GM18907 (cell line): ENCODE measurements around the gene CCDC74A.
"Not testable (repeated sequence)": the region's sequence is repeated elsewhere in the genome, so short reads cannot be mapped to it uniquely, and the experiment has no call there.

Experiments used
- ATAC-seq: cut with Tn5 transposase; IDR thresholded peaks from one replicate; pipeline ENCODE4 v1.9.1; 2021; ENCODE audit warnings: mild to moderate bottlenecking, moderate library complexity; ENCODE audit not compliant: unreplicated experiment

Gene CCDC74A

DNA sequence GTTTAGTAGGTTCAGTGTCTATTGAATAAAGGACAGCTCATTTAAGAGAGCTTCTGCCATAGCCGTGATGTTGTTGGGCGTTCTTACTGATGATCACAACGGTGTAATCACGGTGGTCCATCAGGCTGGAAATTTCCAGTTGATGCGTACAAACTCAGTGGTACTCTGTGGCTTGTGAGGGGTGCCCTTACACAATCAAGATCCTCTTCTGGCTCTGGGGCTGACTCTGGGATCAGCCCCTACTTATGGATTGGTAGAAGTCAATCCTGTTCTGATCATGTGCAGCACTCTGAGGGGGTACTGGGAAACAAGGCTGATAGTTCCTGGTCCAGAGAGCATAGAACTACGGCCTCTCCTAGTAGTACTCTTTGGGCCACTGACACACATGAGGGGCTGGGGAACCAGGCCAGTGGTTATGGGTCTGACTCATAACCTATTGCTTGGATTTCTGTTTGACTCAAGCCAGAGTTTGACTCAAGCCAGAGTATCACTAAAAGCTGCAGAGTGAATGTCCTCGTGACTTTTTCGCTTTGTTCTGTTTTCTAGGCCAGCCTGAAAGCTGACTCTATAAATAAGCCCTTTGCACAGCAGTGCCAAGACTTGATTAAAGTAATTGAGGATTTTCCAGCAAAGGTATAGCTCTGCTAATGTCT, 29.2 kb upstream of the CCDC74A start:
- ATAC-seq: peak; percentile 85

- ATAC-seq: not testable (repeated sequence)
Observed at GRCh38 chr2:131503587-131503986, 24.1 kb upstream of the CCDC74A start.

GRCh38 chr2:131504082-131504750, 23.5 kb upstream of the CCDC74A start:
- not testable (repeated sequence) for ATAC-seq

- ATAC-seq: no peak
Observed at GRCh38 chr2:131509615-131510014, 18.1 kb upstream of the CCDC74A start.

GRCh38 chr2:131511291-131511968, 16.3 kb upstream of the CCDC74A start:
- not testable (repeated sequence) for ATAC-seq

DNA sequence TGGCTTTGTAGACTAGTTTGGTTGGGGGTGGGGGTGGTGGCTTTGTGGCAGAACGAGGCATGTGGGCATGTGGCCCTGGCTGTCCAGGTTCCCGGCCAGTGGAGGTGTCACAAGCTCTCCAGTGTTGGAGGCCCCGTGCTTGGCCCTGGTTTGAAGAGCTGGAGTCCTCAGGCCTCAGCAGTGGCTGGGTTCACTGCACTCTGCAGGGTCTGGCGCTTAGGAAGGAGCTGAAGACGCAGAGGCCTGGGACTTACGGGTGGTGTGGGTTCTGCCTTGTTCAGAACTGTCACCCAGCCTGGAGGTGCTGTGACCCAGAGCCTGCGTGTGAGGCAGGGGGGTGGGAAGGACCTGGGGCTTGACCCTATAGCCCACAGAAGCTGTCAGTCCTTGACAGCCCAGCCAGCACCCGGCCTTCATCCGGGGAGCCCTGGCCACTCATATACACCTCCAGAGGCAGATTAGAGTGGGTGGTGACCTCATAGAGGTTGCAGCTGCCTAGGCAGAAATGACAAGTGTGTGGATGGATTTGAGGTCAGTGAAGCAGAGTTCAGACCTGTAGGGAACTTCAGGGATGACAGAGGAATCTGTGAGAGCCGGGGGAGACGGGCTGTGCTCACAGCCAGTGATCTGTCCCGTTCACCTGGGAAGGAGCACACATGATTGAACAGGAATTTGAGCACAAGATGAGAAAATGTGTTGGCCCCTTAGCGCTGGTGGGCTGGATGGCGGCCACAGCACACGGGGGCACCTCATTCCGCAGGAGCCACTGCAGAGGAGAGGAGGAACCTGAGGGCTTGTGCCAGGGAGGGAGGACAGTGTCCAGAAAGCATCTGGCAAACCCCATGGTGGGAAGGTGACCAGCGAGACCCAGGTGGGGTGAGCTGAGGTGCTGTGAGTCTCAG, 15.5 kb upstream of the CCDC74A start:
- ATAC-seq: not testable (repeated sequence)

DNA sequence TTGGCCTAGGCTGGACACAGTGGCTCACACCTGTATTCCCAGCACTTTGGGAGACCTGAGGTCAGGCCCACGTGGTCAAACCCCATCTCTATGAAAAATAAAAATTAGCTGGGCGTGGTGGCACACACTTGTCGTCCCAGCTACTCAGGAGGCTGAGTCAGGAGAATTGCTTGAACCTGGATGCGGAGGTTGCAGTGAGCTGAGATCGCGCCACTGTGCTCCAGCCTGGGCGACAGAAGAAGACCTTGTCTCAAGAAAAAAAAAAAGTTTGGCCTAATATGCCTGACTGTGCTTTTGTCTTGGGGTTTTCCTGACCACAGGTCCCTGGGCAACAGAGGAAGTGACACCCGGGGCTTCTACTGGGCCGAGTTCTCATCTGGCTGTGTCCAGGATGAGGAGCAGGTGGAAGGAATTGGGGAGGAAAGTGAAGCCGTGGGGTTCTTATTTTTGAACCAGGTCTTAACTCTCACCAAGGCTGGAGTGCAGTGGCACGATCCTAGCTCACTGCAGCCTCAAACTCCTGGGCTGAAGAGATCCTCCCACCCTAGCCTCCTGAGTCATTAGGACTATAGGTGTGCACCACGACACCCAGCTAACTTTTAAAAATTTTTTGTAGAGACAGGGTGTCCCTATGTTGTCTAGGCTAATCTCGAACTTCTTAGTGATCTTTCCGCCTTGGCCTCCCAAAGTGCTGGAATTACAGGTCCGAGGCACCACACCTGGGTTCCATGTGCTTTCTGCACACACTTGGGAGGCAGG, 13.1 kb upstream of the CCDC74A start:
- peak; percentile 89 for ATAC-seq

GRCh38 chr2:131515235-131515634, 12.5 kb upstream of the CCDC74A start:
- not testable (repeated sequence) for ATAC-seq

DNA sequence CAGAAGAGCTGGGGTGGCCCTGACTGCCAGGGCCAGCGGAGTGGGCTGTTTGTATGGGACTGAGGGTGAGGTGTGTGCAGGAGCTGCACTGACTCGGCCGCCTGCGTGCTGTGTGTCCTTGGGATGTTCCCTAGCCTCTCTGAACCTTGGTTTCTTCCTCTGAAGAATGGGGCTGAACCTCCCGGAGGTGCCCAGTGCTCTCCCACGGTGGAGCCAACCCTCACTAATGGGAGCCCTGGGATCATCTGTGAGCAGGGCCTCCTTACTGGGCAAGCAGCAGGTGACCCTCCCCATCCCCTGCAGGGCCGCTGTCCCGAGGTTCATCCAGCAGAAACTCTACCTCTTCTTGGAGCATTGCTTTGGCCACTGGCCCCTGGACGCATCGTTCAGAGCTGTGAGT, 11.7 kb upstream of the CCDC74A start:
- no peak for ATAC-seq

GRCh38 chr2:131516621-131517020, 11.1 kb upstream of the CCDC74A start:
- ATAC-seq: not testable (repeated sequence)

GRCh38 chr2:131517106-131517831, 10.4 kb upstream of the CCDC74A start:
- ATAC-seq: no peak

DNA sequence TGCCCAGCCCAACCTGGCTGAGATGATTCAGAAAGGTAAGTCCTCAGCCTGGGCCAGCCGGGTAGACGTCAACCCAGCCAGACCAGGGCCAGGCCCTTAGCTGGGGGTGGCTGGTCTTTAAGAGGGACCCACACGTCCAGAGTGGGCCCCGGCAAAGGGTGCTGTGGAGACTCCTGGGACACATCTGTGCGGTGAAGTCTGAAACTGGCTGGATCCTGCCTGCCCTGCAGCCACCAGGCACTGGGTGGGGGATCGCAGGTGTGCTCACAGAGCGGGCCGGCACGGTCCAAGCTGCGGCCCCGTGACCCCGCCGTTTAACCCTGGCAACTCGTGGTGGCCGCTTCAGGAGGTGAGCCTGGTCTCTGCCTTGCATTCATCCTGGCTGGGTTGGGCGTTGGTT, 9.8 kb upstream of the CCDC74A start:
- ATAC-seq: not testable (repeated sequence)

GRCh38 chr2:131518531-131518930, 9.2 kb upstream of the CCDC74A start:
- not testable (repeated sequence) for ATAC-seq

- ATAC-seq: no peak
Observed at GRCh38 chr2:131519466-131519865, 8.2 kb upstream of the CCDC74A start.

DNA sequence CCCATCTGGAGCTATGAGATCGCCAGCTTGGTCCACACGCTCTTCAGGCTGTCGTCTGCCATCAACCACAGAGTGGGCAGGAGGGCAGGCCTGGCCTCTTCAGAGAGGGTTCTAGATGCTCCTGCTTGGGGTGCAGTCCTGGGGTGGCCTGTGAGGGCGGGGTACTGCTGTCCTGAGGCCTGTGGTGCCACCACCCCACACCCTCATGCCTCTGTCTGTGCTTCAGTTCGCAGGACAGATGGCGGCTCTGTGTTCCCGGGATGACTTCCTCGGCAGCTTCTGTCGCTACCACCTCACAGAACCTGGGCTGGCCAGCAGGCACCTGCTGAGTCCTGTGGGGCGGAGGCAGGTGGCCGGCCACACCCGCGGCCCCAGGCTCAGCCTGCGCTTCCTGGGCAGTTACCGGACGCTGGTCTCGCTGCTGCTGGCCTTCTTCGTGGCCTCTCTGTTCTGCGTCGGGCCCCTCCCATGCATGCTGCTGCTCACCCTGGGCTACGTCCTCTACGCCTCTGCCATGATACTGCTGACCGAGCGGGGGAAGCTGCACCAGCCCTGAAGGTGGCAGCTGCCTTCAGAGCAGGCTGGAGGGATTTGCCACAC, 7.7 kb upstream of the CCDC74A start:
- not testable (repeated sequence) for ATAC-seq

- ATAC-seq: no peak
Observed at GRCh38 chr2:131520526-131520925, 7.2 kb upstream of the CCDC74A start.

- ATAC-seq: not testable (repeated sequence)
Observed at GRCh38 chr2:131521524-131521923, 6.2 kb upstream of the CCDC74A start.

DNA sequence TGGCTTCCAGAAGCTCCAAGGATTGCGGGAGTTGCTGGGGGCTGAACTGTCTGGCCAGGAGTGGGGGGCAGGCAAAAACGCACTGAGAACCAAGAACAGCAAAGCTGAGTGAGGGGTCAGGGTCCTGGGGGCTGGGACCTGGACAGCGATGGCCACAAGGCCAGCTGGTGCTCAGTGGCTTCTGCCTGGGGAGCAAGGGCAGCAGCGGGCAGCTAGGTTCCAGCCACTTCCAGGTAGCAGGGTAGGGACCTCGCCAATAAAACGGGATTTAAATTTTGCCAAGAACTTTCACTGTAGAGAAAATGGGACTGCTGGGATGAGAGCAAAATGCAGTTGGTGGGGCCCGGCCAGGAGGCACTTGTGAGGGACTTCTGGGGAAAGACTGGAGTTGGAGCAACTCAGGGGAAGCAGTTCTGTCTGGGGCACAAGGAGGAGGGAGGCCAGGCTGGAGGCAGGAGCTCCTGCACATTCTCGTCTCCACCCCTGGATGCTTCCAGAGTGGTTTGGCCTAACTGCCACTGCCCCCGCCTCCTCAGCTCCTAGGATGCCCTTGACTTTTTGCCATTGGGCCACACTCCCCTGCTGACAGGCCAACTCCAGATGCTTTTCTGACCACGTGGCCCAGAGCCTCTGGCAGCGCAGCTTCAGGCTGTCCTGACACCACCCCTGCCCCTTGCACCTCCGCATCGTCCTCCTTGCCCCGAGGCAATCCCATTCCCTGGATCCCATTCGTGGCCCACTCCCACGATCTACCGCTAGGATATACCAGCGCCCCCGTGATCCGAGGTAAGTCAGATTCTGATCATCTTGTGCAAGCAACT, 5.5 kb upstream of the CCDC74A start:
- ATAC-seq: no peak
